CD8-positive, alpha-beta memory T cell (primary cell): ENCODE measurements around the gene KCNB1. TPM values are rescaled to one million over a fixed set of nuclear protein-coding genes. Genes with fewer than 3 reads are reported as not detected.
A peak's percentile ranks its signal among the peaks of the same experiment; 100 is the strongest.

ENCODE experiments used
- CTCF ChIA-PET: fragments of 350-600 bp; sonication (Branson Sonifier 250); formaldehyde crosslinking; loops from one replicate; lab custom pipeline; 2021; ENCODE audit warnings: antibody characterized with exemption; lab: Charles Lee
- POLR2A ChIA-PET: fragments of 350-600 bp; sonication (Branson Sonifier 250); formaldehyde crosslinking; loops from one replicate; lab custom pipeline; 2021; ENCODE audit warnings: antibody characterized with exemption; lab: Charles Lee
- DNase-seq, 5 donors: peaks; one replicate each; pipeline versions ENCODE4 v3.0.0 to v3.0.0-alpha.2; 2020 to 2022; ENCODE audit warnings: mixed read lengths in 1 of 5
- H3K27ac ChIP-seq: one replicate; pipeline ENCODE4 v1.7.0; 2013; ENCODE audit warnings: low read depth, mild to moderate bottlenecking, low read length, moderate library complexity
- H3K27me3 ChIP-seq: 2 replicates; pipeline ENCODE4 v1.7.0; 2013; ENCODE audit warnings: low read length, mild to moderate bottlenecking; ENCODE audit not compliant: insufficient read depth, poor library complexity, severe bottlenecking
- H3K36me3 ChIP-seq: 2 replicates; pipeline ENCODE4 v1.7.0; 2013; ENCODE audit warnings: mild to moderate bottlenecking, low read length, moderate library complexity; ENCODE audit not compliant: insufficient read depth
- H3K4me1 ChIP-seq: 2 replicates; pipeline ENCODE4 v1.7.0; 2013; ENCODE audit warnings: mild to moderate bottlenecking, low read length, moderate library complexity; ENCODE audit not compliant: insufficient read depth
- H3K4me3 ChIP-seq: 2 replicates; pipeline ENCODE4 v1.7.0; 2013; ENCODE audit warnings: mild to moderate bottlenecking, low read length
- H3K9me3 ChIP-seq: 2 replicates; pipeline ENCODE4 v1.7.0; 2013; ENCODE audit warnings: mild to moderate bottlenecking, low read length
- H3K27ac Mint-ChIP-seq, 8 donors: one replicate each; pipeline ENCODE4 v1.8.0; 2020 to 2021; ENCODE audit warnings: mixed read lengths in 8 of 8, mild to moderate bottlenecking in 6 of 8, inconsistent platforms in 3 of 8, moderate library complexity in 3 of 8
- H3K27me3 Mint-ChIP-seq, 2 donors: one replicate each; pipeline ENCODE4 v1.8.0; 2020 to 2021; ENCODE audit warnings: mixed read lengths in 2 of 2, mild to moderate bottlenecking in 1 of 2, moderate library complexity in 1 of 2
- H3K36me3 Mint-ChIP-seq, 3 donors: one replicate each; pipeline ENCODE4 v1.8.0; 2020 to 2021; ENCODE audit warnings: mixed read lengths in 3 of 3, inconsistent platforms in 1 of 3, mild to moderate bottlenecking in 1 of 3
- H3K4me1 Mint-ChIP-seq, 3 donors: one replicate each; pipeline ENCODE4 v1.8.0; 2020 to 2021; ENCODE audit warnings: mixed read lengths in 3 of 3, inconsistent platforms in 1 of 3, mild to moderate bottlenecking in 1 of 3
- H3K4me3 Mint-ChIP-seq, 7 donors: one replicate each; pipeline ENCODE4 v1.8.0; 2020 to 2021; ENCODE audit warnings: mixed read lengths in 7 of 7, mild to moderate bottlenecking in 6 of 7, moderate library complexity in 4 of 7, inconsistent platforms in 2 of 7
- H3K9me3 Mint-ChIP-seq, 5 donors: one replicate each; pipeline ENCODE4 v1.8.0; 2020 to 2022; ENCODE audit warnings: mixed read lengths in 5 of 5, mild to moderate bottlenecking in 3 of 5, moderate library complexity in 2 of 5, inconsistent platforms in 1 of 5
- polyA plus RNA-seq: library from polyadenylated mRNA; unstranded; fragments of 300-500 nt; fragmentation: Illumina TruSeq; gene quantifications from one replicate; pipeline ENCODE4 v1.2.3, GENCODE V29; 2021
- total RNA-seq, 2 experiments: library from RNA; stranded (reverse); gene quantifications; one replicate each; pipeline ENCODE4 v1.2.3, GENCODE V29; 2021

Gene KCNB1
- total and polyA plus RNA-seq, 3 experiments from 2014 or later = 0.77 TPM; not detected in 2

GRCh38 chr20:49508435-49509199 lies 26.1 kb upstream of the KCNB1 start:
- Mint-ChIP-seq H3K36me3 (no peaks in the 10 kb centered on the region), H3K9me3 (no peaks in the 10 kb centered on the region), H3K4me1 (peaks cover 2 to 5% (median 3%) of the 10 kb centered on the region in 3 donors), H3K27me3 (peaks cover 30 to 52% of the 10 kb centered on the region in 2 donors), H3K27ac (no peak overlapping the region), H3K4me3 (peak overlapping the region in 3 of 7 donors; percentile 27 to 50 (median 42))
- Histone ChIP-seq H3K27ac (no peak overlapping the region), H3K9me3 (no peaks in the 10 kb centered on the region), H3K27me3 (peaks cover 10% of the 10 kb centered on the region), H3K36me3 (no peaks in the 10 kb centered on the region), H3K4me1 (no peaks in the 10 kb centered on the region), H3K4me3 (no peak overlapping the region)
- DNase-seq = peak in 1 of 5 donors; percentile 15
- ChIA-PET CTCF (interaction anchor here (1.2 to 1.4 kb wide), 2 partner anchors 100 to 174 kb away, joined by 3 read pairs; no protein-coding TSS in a partner anchor), POLR2A (no interaction called here)

GRCh38 chr20:49507741-49508434 lies 25.4 kb upstream of the KCNB1 start:
- POLR2A ChIA-PET = no interaction called here

GRCh38 chr20:49505518-49505917 lies 23.1 kb upstream of the KCNB1 start:
- Mint-ChIP-seq H3K36me3 (no peaks in the 10 kb centered on the region), H3K4me3 (no peak overlapping the region), H3K27me3 (peaks cover 25 to 59% of the 10 kb centered on the region in 2 donors), H3K9me3 (no peaks in the 10 kb centered on the region), H3K4me1 (peaks cover 2 to 5% (median 3%) of the 10 kb centered on the region in 3 donors), H3K27ac (no peak overlapping the region)
- Histone ChIP-seq H3K4me1 (no peaks in the 10 kb centered on the region), H3K27ac (no peak overlapping the region), H3K36me3 (no peaks in the 10 kb centered on the region), H3K27me3 (peaks cover 13% of the 10 kb centered on the region), H3K4me3 (no peak overlapping the region), H3K9me3 (no peaks in the 10 kb centered on the region)
- POLR2A ChIA-PET = interaction anchor here (0.6 kb wide), 1 partner anchor 223 kb away, joined by 7 read pairs; no protein-coding TSS in a partner anchor
- DNase-seq = no peak
- CTCF ChIA-PET = interaction anchor here (1.0 to 2.0 kb wide), 2 partner anchors 82 to 171 kb away, joined by 3 to 5 read pairs; no protein-coding TSS in a partner anchor

More at GRCh38 chr20:49507741-49508434, 25.4 kb upstream of the KCNB1 start:
- H3K4me3 ChIP-seq = no peak overlapping the region
- DNase-seq = no peak
- CTCF ChIA-PET = interaction anchor here (0.7 to 1.4 kb wide), 3 partner anchors 23 to 173 kb away, joined by 3 to 4 read pairs (median 3); no protein-coding TSS in a partner anchor
- Mint-ChIP-seq H3K36me3 (no peaks in the 10 kb centered on the region), H3K27me3 (peaks cover 30 to 57% of the 10 kb centered on the region in 2 donors), H3K27ac (no peak overlapping the region), H3K4me1 (peaks cover 2 to 5% (median 3%) of the 10 kb centered on the region in 3 donors), H3K9me3 (no peaks in the 10 kb centered on the region), H3K4me3 (no peak overlapping the region)
- no peak overlapping the region for H3K27ac ChIP-seq
- H3K36me3 ChIP-seq = no peaks in the 10 kb centered on the region
- H3K27me3 ChIP-seq = peaks cover 10% of the 10 kb centered on the region
- no peaks in the 10 kb centered on the region for H3K9me3 ChIP-seq
- H3K4me1 ChIP-seq = no peaks in the 10 kb centered on the region

- CTCF ChIA-PET = no interaction called here
- no peaks in the 10 kb centered on the region for H3K4me1 ChIP-seq
Observed at GRCh38 chr20:49503176-49503575, 20.7 kb upstream of the KCNB1 start.

GRCh38 chr20:49501917-49502316 lies 19.4 kb upstream of the KCNB1 start:
- Mint-ChIP-seq H3K27me3 (peaks cover 15 to 47% of the 10 kb centered on the region in 2 donors), H3K36me3 (no peaks in the 10 kb centered on the region), H3K27ac (peak overlapping the region in 1 of 8 donors; percentile 25), H3K4me1 (no peaks in the 10 kb centered on the region), H3K4me3 (no peak overlapping the region), H3K9me3 (no peaks in the 10 kb centered on the region)
- Histone ChIP-seq H3K36me3 (no peaks in the 10 kb centered on the region), H3K4me3 (no peak overlapping the region), H3K27ac (no peak overlapping the region), H3K4me1 (no peaks in the 10 kb centered on the region), H3K27me3 (peaks cover 3% of the 10 kb centered on the region), H3K9me3 (no peaks in the 10 kb centered on the region)
- no peak for DNase-seq
- ChIA-PET CTCF (no interaction called here), POLR2A (no interaction called here)

More at GRCh38 chr20:49503176-49503575, 20.7 kb upstream of the KCNB1 start:
- Mint-ChIP-seq H3K27me3 (peaks cover 18 to 44% of the 10 kb centered on the region in 2 donors), H3K9me3 (no peaks in the 10 kb centered on the region), H3K4me3 (no peak overlapping the region), H3K4me1 (no peaks in the 10 kb centered on the region), H3K36me3 (no peaks in the 10 kb centered on the region), H3K27ac (no peak overlapping the region)
- Histone ChIP-seq H3K27ac (no peak overlapping the region), H3K36me3 (no peaks in the 10 kb centered on the region), H3K9me3 (no peaks in the 10 kb centered on the region), H3K27me3 (peaks cover 3% of the 10 kb centered on the region), H3K4me3 (no peak overlapping the region)
- POLR2A ChIA-PET = no interaction called here
- no peak for DNase-seq

GRCh38 chr20:49497398-49497669 lies 14.9 kb upstream of the KCNB1 start:
- Histone ChIP-seq H3K4me3 (no peak overlapping the region), H3K9me3 (no peaks in the 10 kb centered on the region), H3K4me1 (no peaks in the 10 kb centered on the region), H3K27me3 (no peaks in the 10 kb centered on the region), H3K36me3 (no peaks in the 10 kb centered on the region), H3K27ac (no peak overlapping the region)
- no peak overlapping the region for H3K27ac Mint-ChIP-seq
- ChIA-PET CTCF (interaction anchor here (1.6 kb wide), 1 partner anchor 24 kb away, joined by 5 read pairs; no protein-coding TSS in a partner anchor), POLR2A (no interaction called here)
- H3K4me1 Mint-ChIP-seq = no peaks in the 10 kb centered on the region
- no peak overlapping the region for H3K4me3 Mint-ChIP-seq
- H3K36me3 Mint-ChIP-seq = no peaks in the 10 kb centered on the region
- peaks cover 9 to 27% of the 10 kb centered on the region in 2 donors for H3K27me3 Mint-ChIP-seq
- no peak for DNase-seq
- peaks cover 0 to 2% (median 0%) of the 10 kb centered on the region in 5 donors for H3K9me3 Mint-ChIP-seq

- Histone ChIP-seq H3K36me3 (no peaks in the 10 kb centered on the region), H3K4me1 (no peaks in the 10 kb centered on the region), H3K4me3 (no peak overlapping the region), H3K27ac (no peak overlapping the region), H3K9me3 (no peaks in the 10 kb centered on the region), H3K27me3 (no peaks in the 10 kb centered on the region)
- CTCF ChIA-PET = no interaction called here
- DNase-seq = no peak
- POLR2A ChIA-PET = no interaction called here
- H3K27me3 Mint-ChIP-seq = peaks cover 12 to 31% of the 10 kb centered on the region in 2 donors
- H3K4me3 Mint-ChIP-seq = no peak overlapping the region
- no peak overlapping the region for H3K27ac Mint-ChIP-seq
- H3K9me3 Mint-ChIP-seq = peaks cover 0 to 2% (median 0%) of the 10 kb centered on the region in 5 donors
- H3K36me3 Mint-ChIP-seq = no peaks in the 10 kb centered on the region
- no peaks in the 10 kb centered on the region for H3K4me1 Mint-ChIP-seq
Observed at GRCh38 chr20:49496553-49497397, 14.3 kb upstream of the KCNB1 start.
